ENCODE measurements around the gene MRPS31. TPM values are rescaled to one million over a fixed set of nuclear protein-coding genes. Genes with fewer than 3 reads are reported as not detected.

The MRPS31 gene
- total RNA-seq, 1 donor from 2014 or later, result 61.5 TPM

DNA sequence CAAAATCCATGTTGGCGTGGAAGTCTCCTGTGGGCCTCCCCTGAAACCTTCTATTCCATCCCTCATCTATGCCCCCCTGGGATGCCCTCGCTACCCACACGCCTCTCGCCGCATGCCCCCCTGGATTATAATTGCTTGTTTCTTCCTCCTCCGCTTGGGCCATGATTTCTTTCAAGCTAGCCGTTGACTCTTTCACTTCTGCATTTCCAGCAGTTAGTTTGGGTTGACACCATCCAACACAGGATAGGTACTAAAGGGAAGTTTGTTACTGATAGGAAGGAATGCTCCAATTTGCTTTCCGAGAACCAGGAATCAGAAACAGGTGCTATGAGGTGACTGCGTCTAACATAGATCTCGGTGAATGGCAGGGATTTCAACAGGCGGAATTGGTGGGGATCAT, 10.7 kb upstream of the MRPS31 start:
- no peak for DNase-seq (ENCODE audit: low spot score)
- no peak overlapping the region for H3K4me3 ChIP-seq
- Mint-ChIP-seq H3K4me1 (peaks cover 2% of the 10 kb centered on the region), H3K27ac (no peak overlapping the region), H3K9me3 (no peaks in the 10 kb centered on the region), H3K27me3 (ENCODE audit: insufficient read depth, low read depth) (peaks cover 4% of the 10 kb centered on the region), H3K36me3 (no peaks in the 10 kb centered on the region), H3K4me3 (no peak overlapping the region)
- H3K79me2 ChIP-seq (ENCODE audit: low read depth), result no peaks in the 10 kb centered on the region
- no peaks in the 10 kb centered on the region for H3K27me3 ChIP-seq
- no peaks in the 10 kb centered on the region for H3K9me3 ChIP-seq (ENCODE audit: low read depth)
- H3F3A ChIP-seq (ENCODE audit: low read depth), result peaks cover 6% of the 10 kb centered on the region
- H3K9ac ChIP-seq, result no peak overlapping the region
- H3K4me1 ChIP-seq, result no peaks in the 10 kb centered on the region
- H3K36me3 ChIP-seq, result no peaks in the 10 kb centered on the region
- H3K27ac ChIP-seq, result no peak overlapping the region
- H4K20me1 ChIP-seq (ENCODE audit: low read depth), result no peaks in the 10 kb centered on the region
- H3K4me2 ChIP-seq, result no peak overlapping the region
- TF ChIP-seq EZH2 (IDR thresholded peaks at IDR 0.05) (no peak), EZH2phosphoT487 (IDR thresholded peaks at IDR 0.05) (no peak)
- TF ChIP-seq, protein P1, sequence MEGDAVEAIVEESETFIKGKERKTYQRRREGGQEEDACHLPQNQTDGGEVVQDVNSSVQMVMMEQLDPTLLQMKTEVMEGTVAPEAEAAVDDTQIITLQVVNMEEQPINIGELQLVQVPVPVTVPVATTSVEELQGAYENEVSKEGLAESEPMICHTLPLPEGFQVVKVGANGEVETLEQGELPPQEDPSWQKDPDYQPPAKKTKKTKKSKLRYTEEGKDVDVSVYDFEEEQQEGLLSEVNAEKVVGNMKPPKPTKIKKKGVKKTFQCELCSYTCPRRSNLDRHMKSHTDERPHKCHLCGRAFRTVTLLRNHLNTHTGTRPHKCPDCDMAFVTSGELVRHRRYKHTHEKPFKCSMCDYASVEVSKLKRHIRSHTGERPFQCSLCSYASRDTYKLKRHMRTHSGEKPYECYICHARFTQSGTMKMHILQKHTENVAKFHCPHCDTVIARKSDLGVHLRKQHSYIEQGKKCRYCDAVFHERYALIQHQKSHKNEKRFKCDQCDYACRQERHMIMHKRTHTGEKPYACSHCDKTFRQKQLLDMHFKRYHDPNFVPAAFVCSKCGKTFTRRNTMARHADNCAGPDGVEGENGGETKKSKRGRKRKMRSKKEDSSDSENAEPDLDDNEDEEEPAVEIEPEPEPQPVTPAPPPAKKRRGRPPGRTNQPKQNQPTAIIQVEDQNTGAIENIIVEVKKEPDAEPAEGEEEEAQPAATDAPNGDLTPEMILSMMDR (IDR thresholded peaks at IDR 0.05), result no peak
- no peak overlapping the region for H2AFZ ChIP-seq (replicated peaks)

DNA sequence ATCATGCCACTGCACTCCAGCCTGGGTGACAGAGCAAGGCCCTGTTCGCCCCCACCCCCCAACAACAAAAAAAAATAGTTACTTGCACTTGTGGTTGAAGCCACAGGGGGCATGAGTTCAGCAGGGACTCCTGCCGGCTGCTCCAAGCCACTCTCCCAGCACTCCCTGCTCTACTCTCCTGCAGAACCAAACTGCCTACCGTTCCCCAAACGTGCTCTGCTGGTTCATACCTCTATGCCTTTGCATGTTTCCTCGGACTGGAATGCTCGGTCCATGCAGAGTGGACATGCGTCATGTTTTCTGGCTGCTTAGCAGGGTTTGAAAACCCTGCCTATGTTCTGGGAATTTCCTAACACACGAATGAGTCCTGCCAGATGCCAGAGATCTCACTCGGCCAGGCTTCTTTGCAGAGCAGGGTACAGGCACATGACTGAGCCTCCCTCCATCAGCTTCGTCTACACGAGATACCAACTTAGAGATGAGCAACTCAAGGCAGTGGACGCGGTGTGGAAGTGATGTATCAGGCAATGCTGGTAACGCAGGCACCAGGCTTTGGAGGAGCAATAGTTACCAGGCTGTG, 9.9 kb upstream of the MRPS31 start:
- Histone ChIP-seq H3K79me2 (ENCODE audit: low read depth) (no peaks in the 10 kb centered on the region), H3K9me3 (ENCODE audit: low read depth) (no peaks in the 10 kb centered on the region), H3K4me1 (no peaks in the 10 kb centered on the region), H3K36me3 (no peaks in the 10 kb centered on the region), H3K4me2 (no peak overlapping the region), H3F3A (ENCODE audit: low read depth) (peaks cover 6% of the 10 kb centered on the region), H3K9ac (no peak overlapping the region), H3K27ac (no peak overlapping the region), H3K27me3 (no peaks in the 10 kb centered on the region), H3K4me3 (no peak overlapping the region), H4K20me1 (ENCODE audit: low read depth) (no peaks in the 10 kb centered on the region), H2AFZ (replicated peaks) (no peak overlapping the region)
- Mint-ChIP-seq H3K36me3 (no peaks in the 10 kb centered on the region), H3K4me1 (peaks cover 2% of the 10 kb centered on the region), H3K27ac (no peak overlapping the region), H3K27me3 (ENCODE audit: insufficient read depth, low read depth) (peaks cover 4% of the 10 kb centered on the region), H3K4me3 (no peak overlapping the region), H3K9me3 (no peaks in the 10 kb centered on the region)
- TF ChIP-seq EZH2 (IDR thresholded peaks at IDR 0.05) (no peak), EZH2phosphoT487 (IDR thresholded peaks at IDR 0.05) (no peak)
- TF ChIP-seq, protein P1 (IDR thresholded peaks at IDR 0.05), result no peak
- DNase-seq (ENCODE audit: low spot score), result no peak

DNA sequence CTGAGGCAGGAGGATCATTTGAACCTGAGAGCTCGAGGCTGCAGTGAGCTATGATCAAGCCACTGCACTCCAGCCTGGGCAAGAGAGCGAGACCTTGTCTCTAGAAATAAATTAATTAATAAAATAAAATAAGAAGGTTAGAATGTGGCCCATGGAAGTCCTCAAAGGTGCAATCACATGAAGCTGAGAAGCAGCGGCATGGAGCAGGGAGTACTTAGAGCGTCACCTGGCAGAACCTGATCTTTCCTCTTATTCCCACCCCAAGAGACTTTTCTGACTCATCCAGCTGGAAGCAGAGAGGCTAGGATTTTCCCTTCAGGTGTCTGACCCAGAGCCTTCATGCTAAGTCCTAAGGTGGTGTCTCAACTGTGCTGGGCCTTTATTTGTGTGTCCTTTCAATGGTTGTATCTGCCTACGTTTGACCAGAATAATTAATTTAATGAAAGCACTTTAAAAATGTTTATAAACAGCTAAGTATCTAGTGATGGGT, 8.9 kb upstream of the MRPS31 start:
- peaks cover 4% of the 10 kb centered on the region for H3K27me3 Mint-ChIP-seq (ENCODE audit: insufficient read depth, low read depth)
- TF ChIP-seq EZH2 (IDR thresholded peaks at IDR 0.05), result no peak
- no peak for TF ChIP-seq EZH2phosphoT487 (IDR thresholded peaks at IDR 0.05)
- TF ChIP-seq, protein P1 (IDR thresholded peaks at IDR 0.05), result no peak

More for the DNA sequence above, 8.9 kb upstream of the MRPS31 start:
- H3K4me3 ChIP-seq, result no peak overlapping the region
- DNase-seq (ENCODE audit: low spot score), result no peak
- no peaks in the 10 kb centered on the region for H3K4me1 ChIP-seq
- H3K79me2 ChIP-seq (ENCODE audit: low read depth), result no peaks in the 10 kb centered on the region
- H3F3A ChIP-seq (ENCODE audit: low read depth), result peaks cover 6% of the 10 kb centered on the region
- H3K9me3 ChIP-seq (ENCODE audit: low read depth), result no peaks in the 10 kb centered on the region
- Mint-ChIP-seq H3K4me3 (no peak overlapping the region), H3K36me3 (no peaks in the 10 kb centered on the region), H3K4me1 (peaks cover 2% of the 10 kb centered on the region), H3K9me3 (no peaks in the 10 kb centered on the region), H3K27ac (no peak overlapping the region)
- H3K9ac ChIP-seq, result no peak overlapping the region
- no peak overlapping the region for H2AFZ ChIP-seq (replicated peaks)
- H3K36me3 ChIP-seq, result no peaks in the 10 kb centered on the region
- H3K4me2 ChIP-seq, result no peak overlapping the region
- H3K27ac ChIP-seq, result no peak overlapping the region
- no peaks in the 10 kb centered on the region for H4K20me1 ChIP-seq (ENCODE audit: low read depth)
- no peaks in the 10 kb centered on the region for H3K27me3 ChIP-seq
